Fibroblast of lung (primary cell): ENCODE results near the gene C10orf88. TPM values are rescaled to one million over a fixed set of nuclear protein-coding genes. Genes with fewer than 3 reads are reported as not detected.

Source experiments
- DNase-seq, 2 donors: peaks; one replicate each; pipeline versions ENCODE4 v3.0.0 to v3.0.0-alpha.2; 2010; ENCODE audit warnings: low read depth in 2 of 2
- H2AFZ ChIP-seq: 2 replicates; pipeline ENCODE4 v1.5.1; 2012; ENCODE audit warnings: low read length, control low read depth, inconsistent platforms
- H3K27ac ChIP-seq: 2 replicates; pipeline ENCODE4 v1.5.1; 2011; ENCODE audit warnings: low read length, control low read depth; ENCODE audit not compliant: insufficient read depth
- H3K27me3 ChIP-seq: 2 replicates; pipeline ENCODE4 v1.5.1; 2011; ENCODE audit warnings: mild to moderate bottlenecking, low read length; ENCODE audit not compliant: control insufficient read depth, insufficient read depth
- H3K36me3 ChIP-seq: 2 replicates; pipeline ENCODE4 v1.5.1; 2011; ENCODE audit warnings: low read length; ENCODE audit not compliant: control insufficient read depth, insufficient read depth
- H3K4me1 ChIP-seq: 2 replicates; pipeline ENCODE4 v1.5.1; 2011; ENCODE audit warnings: low read length; ENCODE audit not compliant: control insufficient read depth, insufficient read depth; ENCODE audit errors: extremely low read depth
- H3K4me2 ChIP-seq: 2 replicates; pipeline ENCODE4 v1.5.1; 2011; ENCODE audit warnings: low read length, control low read depth; ENCODE audit not compliant: insufficient read depth; ENCODE audit errors: extremely low read depth
- H3K4me3 ChIP-seq, 4 experiments: fragments of 200-600 bp in 1 of 4; sonication (generic) in 1 of 4; replicated peaks in 1 of 4; 2 replicates each; pipeline ENCODE4 v1.5.1; 2011 to 2016; ENCODE audit warnings: low read length in 4 of 4, low read depth in 3 of 4, mild to moderate bottlenecking in 3 of 4, control low read depth in 2 of 4, inconsistent platforms in 1 of 4, mixed read lengths in 1 of 4; ENCODE audit not compliant: insufficient read depth in 1 of 4; ENCODE audit errors: control extremely low read depth in 1 of 4
- H3K79me2 ChIP-seq: 2 replicates; pipeline ENCODE4 v1.5.1; 2012; ENCODE audit warnings: mild to moderate bottlenecking, low read length, inconsistent platforms; ENCODE audit not compliant: control insufficient read depth, insufficient read depth
- H3K9ac ChIP-seq: 2 replicates; pipeline ENCODE4 v1.5.1; 2011; ENCODE audit warnings: mild to moderate bottlenecking, low read length, control low read depth; ENCODE audit not compliant: insufficient read depth
- H3K9me3 ChIP-seq: 2 replicates; pipeline ENCODE4 v1.5.1; 2012; ENCODE audit warnings: low read depth, low read length; ENCODE audit not compliant: control insufficient read depth, insufficient read depth
- H4K20me1 ChIP-seq: 2 replicates; pipeline ENCODE4 v1.5.1; 2011; ENCODE audit warnings: low read length; ENCODE audit not compliant: control insufficient read depth, insufficient read depth; ENCODE audit errors: extremely low read depth
- CTCF ChIP-seq, 2 donors: IDR thresholded peaks in 1 of 2; conservative IDR thresholded peaks in 1 of 2; 1 replicate in 1 of 2; 2 replicates in 1 of 2; pipeline ENCODE4 v1.5.1; 2011 to 2012; ENCODE audit warnings: low read length in 2 of 2, control low read depth in 1 of 2, inconsistent platforms in 1 of 2, low read depth in 1 of 2, mild to moderate bottlenecking in 1 of 2
- EZH2 ChIP-seq: IDR thresholded peaks from 2 replicates; pipeline ENCODE4 v1.5.1; 2012; ENCODE audit warnings: low read length, control low read depth, mild to moderate bottlenecking; ENCODE audit errors: missing control alignments
- polyA plus RNA-seq, 2 donors: library from polyadenylated mRNA; depleted of rRNA in 1 of 2; stranded (reverse) in 1 of 2; unstranded in 1 of 2; fragments of >200 nt; gene quantifications; 2 replicates each; pipeline ENCODE4 v1.2.1, GENCODE V29; 2011 to 2012; ENCODE audit warnings: missing spikeins in 1 of 2
- total RNA-seq: library from RNA; depleted of rRNA; stranded (reverse); fragments of >200 nt; gene quantifications from 2 replicates; pipeline ENCODE4 v1.2.1, GENCODE V29; 2014

The C10orf88 gene
- total and polyA plus RNA-seq, 2 donors (not counting 1 experiment from before 2014, with no cell fraction given): 9.2 to 25.1 TPM

DNA sequence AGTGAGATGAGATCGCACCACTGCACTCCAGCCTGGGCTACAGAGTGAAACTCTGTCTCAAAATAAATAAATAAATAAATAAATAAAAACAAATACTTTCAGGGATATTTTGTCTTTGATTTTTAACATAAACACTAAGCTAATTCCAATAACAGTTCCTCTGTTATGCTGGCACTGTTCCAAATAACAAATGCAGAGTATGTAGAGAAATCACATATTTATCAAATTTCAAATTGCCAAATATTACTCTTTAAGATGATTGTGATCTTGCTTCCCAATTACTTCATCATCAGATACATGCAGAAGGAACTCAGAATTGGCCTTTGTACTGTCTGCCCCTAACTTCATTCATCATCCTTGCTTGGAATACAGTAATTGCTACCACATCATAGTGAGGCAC is 23.9 kb downstream of the C10orf88 start:
- no peak for TF ChIP-seq EZH2
- TF ChIP-seq CTCF (conservative IDR thresholded peaks at IDR 0.05 in 1 of 2, IDR thresholded peaks at IDR 0.05 in 1 of 2; ENCODE audit: low read depth in 1 of 2, low read length in 2 of 2): no peak
- Histone ChIP-seq H3K9me3 (no peaks in the 10 kb centered on the region), H3K4me2 (no peak overlapping the region), H3K4me1 (no peaks in the 10 kb centered on the region), H4K20me1 (no peaks in the 10 kb centered on the region), H3K36me3 (no peaks in the 10 kb centered on the region), H3K27me3 (no peaks in the 10 kb centered on the region), H3K79me2 (no peaks in the 10 kb centered on the region), H2AFZ (no peak overlapping the region), H3K9ac (no peak overlapping the region), H3K4me3 (no peak overlapping the region), H3K27ac (no peak overlapping the region)
- DNase-seq: no peak

DNA sequence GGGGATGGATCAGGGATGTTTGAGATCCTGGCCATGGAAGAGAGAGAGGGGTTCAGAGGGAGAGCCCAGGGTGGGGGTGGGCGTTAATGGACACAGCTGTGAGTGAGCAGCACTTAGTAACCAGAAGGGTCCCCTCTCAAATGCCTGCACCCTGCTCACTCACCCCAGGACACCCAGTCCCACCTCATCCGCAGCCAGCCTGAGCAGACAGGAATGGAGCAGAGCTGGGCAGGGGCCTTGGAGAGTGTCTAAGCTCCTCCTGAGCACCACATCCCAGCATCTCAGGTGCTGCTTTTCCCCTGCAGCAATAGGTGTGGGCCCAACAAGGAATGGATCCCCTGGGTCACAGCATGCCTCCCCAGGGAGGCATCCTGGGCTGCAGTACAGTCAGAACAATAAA is 38.3 kb downstream of the C10orf88 start:
- no peaks in the 10 kb centered on the region for H3K79me2 ChIP-seq
- H4K20me1 ChIP-seq: no peaks in the 10 kb centered on the region
- no peaks in the 10 kb centered on the region for H3K36me3 ChIP-seq
- no peak for DNase-seq
- no peaks in the 10 kb centered on the region for H3K4me1 ChIP-seq
- no peaks in the 10 kb centered on the region for H3K27me3 ChIP-seq
- H3K9ac ChIP-seq: no peak overlapping the region
- no peak overlapping the region for H2AFZ ChIP-seq
- H3K4me3 ChIP-seq: no peak overlapping the region
- TF ChIP-seq CTCF (conservative IDR thresholded peaks at IDR 0.05 in 1 of 2, IDR thresholded peaks at IDR 0.05 in 1 of 2; ENCODE audit: low read depth in 1 of 2, low read length in 2 of 2): no peak
- no peak overlapping the region for H3K4me2 ChIP-seq
- no peak overlapping the region for H3K27ac ChIP-seq
- H3K9me3 ChIP-seq: no peaks in the 10 kb centered on the region

DNA sequence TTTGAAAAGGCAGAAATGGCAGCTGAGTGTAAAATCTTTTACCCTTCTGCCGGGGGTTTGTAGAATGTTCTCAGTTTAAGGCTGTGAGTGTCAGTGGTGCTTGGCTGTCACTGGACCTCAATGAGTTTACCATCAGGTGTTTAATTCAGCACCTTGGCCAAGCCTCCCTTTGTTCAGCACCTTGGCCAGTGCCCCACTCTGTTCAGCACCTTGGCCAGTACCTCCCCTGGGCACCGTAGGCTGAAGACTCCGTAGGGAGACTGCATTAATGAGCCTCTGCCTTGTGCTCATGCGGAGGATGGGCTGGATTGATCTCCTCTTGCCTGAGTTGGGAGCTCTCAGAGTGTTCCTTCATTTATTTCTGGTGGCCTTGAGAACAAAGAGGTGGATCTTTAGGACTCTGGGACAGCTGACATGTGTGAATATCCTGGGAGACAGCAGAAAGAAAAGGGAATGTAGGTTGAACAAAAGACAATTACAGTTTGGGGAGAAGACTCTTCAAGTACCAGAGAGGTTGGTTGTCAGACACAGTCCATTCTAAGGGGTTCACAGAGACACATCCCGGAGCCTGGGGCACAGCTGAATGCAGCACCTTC is 42.0 kb downstream of the C10orf88 start:
- no peaks in the 10 kb centered on the region for H4K20me1 ChIP-seq
- H3K27me3 ChIP-seq: no peaks in the 10 kb centered on the region
- no peaks in the 10 kb centered on the region for H3K4me1 ChIP-seq
- H3K9me3 ChIP-seq: no peaks in the 10 kb centered on the region
- TF ChIP-seq CTCF (conservative IDR thresholded peaks at IDR 0.05 in 1 of 2, IDR thresholded peaks at IDR 0.05 in 1 of 2; ENCODE audit: low read depth in 1 of 2, low read length in 2 of 2): no peak
- TF ChIP-seq EZH2: no peak
- H3K27ac ChIP-seq: no peak overlapping the region
- H3K9ac ChIP-seq: no peak overlapping the region
- no peaks in the 10 kb centered on the region for H3K36me3 ChIP-seq
- H3K4me2 ChIP-seq: no peak overlapping the region
- no peak overlapping the region for H2AFZ ChIP-seq
- DNase-seq: peak; percentile 44 to 55
- no peak overlapping the region for H3K4me3 ChIP-seq
- H3K79me2 ChIP-seq: no peaks in the 10 kb centered on the region
